ENCODE data around the gene DGKG. TPM values are rescaled to one million over a fixed set of nuclear protein-coding genes. Genes with fewer than 3 reads are reported as not detected.

DGKG gene
- total RNA-seq, 1 donor from 2014 or later: 4.7 TPM

GRCh38 chr3:186317478-186317877 is 44.6 kb downstream of the DGKG start:
- Histone ChIP-seq H3K4me3 (no peak overlapping the region), H3K4me1 (no peaks in the 10 kb centered on the region), H3K27me3 (no peaks in the 10 kb centered on the region), H3K36me3 (no peaks in the 10 kb centered on the region), H3K27ac (no peak overlapping the region), H3K9me3 (no peaks in the 10 kb centered on the region)
- intact Hi-C loops (cut with DNase I): no loop called here
- no peak for DNase-seq
- no peak for TF ChIP-seq CTCF (IDR thresholded peaks at IDR 0.05)
- ATAC-seq: no peak

GRCh38 chr3:186316666-186317260 is 45.3 kb downstream of the DGKG start:
- no peaks in the 10 kb centered on the region for H3K27me3 ChIP-seq
- H3K36me3 ChIP-seq: no peaks in the 10 kb centered on the region
- no peaks in the 10 kb centered on the region for H3K9me3 ChIP-seq
- intact Hi-C loops (cut with DNase I): no loop called here
- H3K27ac ChIP-seq: no peak overlapping the region
- DNase-seq (no peak), ATAC-seq (no peak)
- H3K4me1 ChIP-seq: no peaks in the 10 kb centered on the region
- H3K4me3 ChIP-seq: no peak overlapping the region
- TF ChIP-seq CTCF (IDR thresholded peaks at IDR 0.05): no peak

- no peaks in the 10 kb centered on the region for H3K36me3 ChIP-seq
- H3K27ac ChIP-seq: no peak overlapping the region
- TF ChIP-seq CTCF (IDR thresholded peaks at IDR 0.05): no peak
- no peaks in the 10 kb centered on the region for H3K9me3 ChIP-seq
- H3K27me3 ChIP-seq: no peaks in the 10 kb centered on the region
- ATAC-seq (no peak), DNase-seq (no peak)
- intact Hi-C loops (cut with DNase I): no loop called here
- no peak overlapping the region for H3K4me3 ChIP-seq
- no peaks in the 10 kb centered on the region for H3K4me1 ChIP-seq
These were observed 46.3 kb downstream of the DGKG start for GRCh38 chr3:186315581-186316354.

- ATAC-seq (no peak), DNase-seq (no peak)
- H3K36me3 ChIP-seq: no peaks in the 10 kb centered on the region
- H3K27me3 ChIP-seq: no peaks in the 10 kb centered on the region
- H3K4me1 ChIP-seq: no peaks in the 10 kb centered on the region
- no peak overlapping the region for H3K4me3 ChIP-seq
- no peak for TF ChIP-seq CTCF (IDR thresholded peaks at IDR 0.05)
- no peak overlapping the region for H3K27ac ChIP-seq
- intact Hi-C loops (cut with DNase I): no loop called here
- H3K9me3 ChIP-seq: no peaks in the 10 kb centered on the region
These were observed 47.1 kb downstream of the DGKG start for GRCh38 chr3:186314896-186315295.

- H3K36me3 ChIP-seq: no peaks in the 10 kb centered on the region
- H3K4me1 ChIP-seq: no peaks in the 10 kb centered on the region
- no peaks in the 10 kb centered on the region for H3K9me3 ChIP-seq
- no peak for TF ChIP-seq CTCF (IDR thresholded peaks at IDR 0.05)
- no peak overlapping the region for H3K4me3 ChIP-seq
- H3K27ac ChIP-seq: no peak overlapping the region
- no peaks in the 10 kb centered on the region for H3K27me3 ChIP-seq
- intact Hi-C loops (cut with DNase I): no loop called here
- DNase-seq (no peak), ATAC-seq (no peak)
These were observed 50.6 kb downstream of the DGKG start for GRCh38 chr3:186311441-186311840.
